Stimulated activated naive B cell treated with anti-CD40 and anti-IgM and Interleukin-4, amounts not matched to agents 10 μg/mL and 1 μg/mL and 100 μg/mL, for 72 hours (primary cell): ENCODE results near the gene IGF1.

Source experiments
- ATAC-seq, 2 donors: fragments of 150-1000 bp; cut with Tn5 transposase; replicated peaks; 2 replicates each; pipeline ENCODE4 v1.10.0; 2021; ENCODE audit warnings: moderate library complexity in 1 of 2
- DNase-seq: peaks from one replicate; pipeline ENCODE4 v3.0.0; 2021
- H3K27ac Mint-ChIP-seq: one replicate; pipeline ENCODE4 v1.8.0; 2022; ENCODE audit warnings: mild to moderate bottlenecking, mixed read lengths
- H3K27me3 Mint-ChIP-seq, 2 donors: one replicate each; pipeline ENCODE4 v1.8.0; 2022; ENCODE audit warnings: mixed read lengths in 2 of 2
- H3K36me3 Mint-ChIP-seq, 2 donors: one replicate each; pipeline ENCODE4 v1.8.0; 2022; ENCODE audit warnings: mixed read lengths in 2 of 2, mild to moderate bottlenecking in 1 of 2
- H3K4me1 Mint-ChIP-seq, 2 donors: one replicate each; pipeline ENCODE4 v1.8.0; 2022; ENCODE audit warnings: mixed read lengths in 2 of 2, mild to moderate bottlenecking in 1 of 2
- H3K4me3 Mint-ChIP-seq, 2 donors: one replicate each; pipeline ENCODE4 v1.8.0; 2022; ENCODE audit warnings: mild to moderate bottlenecking in 2 of 2, mixed read lengths in 2 of 2, moderate library complexity in 1 of 2
- H3K9me3 Mint-ChIP-seq, 2 donors: one replicate each; pipeline ENCODE4 v1.8.0; 2022; ENCODE audit warnings: mixed read lengths in 2 of 2, mild to moderate bottlenecking in 1 of 2

Gene IGF1

GRCh38 chr12:102508052-102508451 lies 27.7 kb upstream of the IGF1 start:
- no peaks in the 10 kb centered on the region for H3K36me3 Mint-ChIP-seq
- no peaks in the 10 kb centered on the region for H3K27me3 Mint-ChIP-seq
- ATAC-seq (no peak), DNase-seq (no peak)
- H3K27ac Mint-ChIP-seq, result no peak overlapping the region
- H3K4me1 Mint-ChIP-seq, result peaks cover 7 to 15% of the 10 kb centered on the region in 2 donors
- no peak overlapping the region for H3K4me3 Mint-ChIP-seq
- H3K9me3 Mint-ChIP-seq, result no peaks in the 10 kb centered on the region

DNA sequence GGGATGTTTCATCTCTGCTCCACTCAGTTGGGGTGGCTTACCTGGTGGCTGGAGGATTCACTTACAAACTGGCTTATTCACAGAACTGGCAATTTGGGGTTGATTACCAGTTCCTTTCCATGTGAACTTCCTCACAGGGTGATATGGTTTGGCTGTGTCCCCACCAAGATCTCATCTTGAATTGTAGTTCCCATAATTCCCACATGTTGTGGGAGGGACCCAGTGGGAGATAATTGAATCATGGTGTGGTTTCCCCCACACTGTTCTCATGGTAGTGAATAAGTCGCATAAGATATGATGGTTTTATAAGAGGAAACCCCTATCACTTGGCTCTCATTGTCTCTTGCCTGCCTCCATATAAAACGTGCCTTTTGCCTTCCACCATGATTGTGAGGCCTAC lies 26.9 kb upstream of the IGF1 start:
- ATAC-seq (no peak), DNase-seq (no peak)
- no peak overlapping the region for H3K4me3 Mint-ChIP-seq
- H3K4me1 Mint-ChIP-seq, result peaks cover 2 to 16% of the 10 kb centered on the region in 2 donors
- H3K9me3 Mint-ChIP-seq, result no peaks in the 10 kb centered on the region
- H3K27ac Mint-ChIP-seq, result no peak overlapping the region
- no peaks in the 10 kb centered on the region for H3K36me3 Mint-ChIP-seq
- no peaks in the 10 kb centered on the region for H3K27me3 Mint-ChIP-seq

GRCh38 chr12:102504871-102505270 lies 24.5 kb upstream of the IGF1 start:
- DNase-seq, result no peak
- H3K4me3 Mint-ChIP-seq, result no peak overlapping the region
- H3K36me3 Mint-ChIP-seq, result no peaks in the 10 kb centered on the region
- no peak overlapping the region for H3K27ac Mint-ChIP-seq
- no peak for ATAC-seq
- H3K27me3 Mint-ChIP-seq, result peaks cover 9 to 13% of the 10 kb centered on the region in 2 donors
- no peaks in the 10 kb centered on the region for H3K9me3 Mint-ChIP-seq
- H3K4me1 Mint-ChIP-seq, result peaks cover 2 to 16% of the 10 kb centered on the region in 2 donors

- Mint-ChIP-seq H3K9me3 (no peaks in the 10 kb centered on the region), H3K4me1 (peaks cover 2 to 16% of the 10 kb centered on the region in 2 donors), H3K36me3 (no peaks in the 10 kb centered on the region), H3K27ac (no peak overlapping the region), H3K27me3 (peaks cover 9 to 13% of the 10 kb centered on the region in 2 donors), H3K4me3 (no peak overlapping the region)
- no peak for ATAC-seq
- DNase-seq, result no peak
Observed at GRCh38 chr12:102504280-102504679, 23.9 kb upstream of the IGF1 start.

GRCh38 chr12:102503831-102504230 lies 23.5 kb upstream of the IGF1 start:
- Mint-ChIP-seq H3K27ac (no peak overlapping the region), H3K27me3 (peaks cover 9 to 13% of the 10 kb centered on the region in 2 donors)
- no peak for ATAC-seq

DNA sequence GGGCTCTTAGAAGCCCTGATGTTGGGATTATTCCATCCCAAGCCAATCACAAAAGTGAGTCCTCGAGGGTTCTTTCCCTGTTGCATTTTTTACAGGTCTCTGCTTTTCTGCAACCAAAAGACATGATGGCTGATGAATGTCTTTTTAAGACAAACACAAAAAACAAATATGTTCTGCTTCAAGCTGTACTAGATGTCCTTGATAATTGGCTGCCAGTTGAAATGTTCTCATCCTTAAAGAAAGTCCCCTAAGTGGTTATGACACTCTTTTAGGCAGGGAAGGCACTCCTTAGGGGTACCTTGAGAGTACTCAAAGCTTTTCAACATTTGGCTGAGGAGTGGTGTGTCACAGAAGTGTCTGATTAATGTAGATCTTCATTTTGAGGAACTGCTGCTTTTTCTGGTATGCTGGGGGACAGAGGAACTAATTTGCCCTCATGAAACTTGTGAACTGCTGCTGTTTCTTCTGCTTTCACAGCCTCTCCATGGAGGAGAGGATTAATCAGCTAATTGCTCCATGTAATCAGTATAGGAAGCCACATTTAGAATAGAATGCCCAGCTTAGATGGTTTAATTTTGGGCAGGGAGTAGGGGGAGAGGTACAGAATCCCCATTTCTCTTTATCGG lies 22.8 kb upstream of the IGF1 start:
- Mint-ChIP-seq H3K36me3 (no peaks in the 10 kb centered on the region), H3K27me3 (peaks cover 9 to 13% of the 10 kb centered on the region in 2 donors), H3K4me3 (no peak overlapping the region), H3K9me3 (no peaks in the 10 kb centered on the region), H3K4me1 (peaks cover 2 to 16% of the 10 kb centered on the region in 2 donors), H3K27ac (no peak overlapping the region)
- no peak for DNase-seq
- peak; percentile 88 to 92 for ATAC-seq

More at GRCh38 chr12:102503831-102504230, 23.5 kb upstream of the IGF1 start:
- no peak for DNase-seq
- Mint-ChIP-seq H3K9me3 (no peaks in the 10 kb centered on the region), H3K36me3 (no peaks in the 10 kb centered on the region), H3K4me3 (no peak overlapping the region), H3K4me1 (peaks cover 2 to 16% of the 10 kb centered on the region in 2 donors)

DNA sequence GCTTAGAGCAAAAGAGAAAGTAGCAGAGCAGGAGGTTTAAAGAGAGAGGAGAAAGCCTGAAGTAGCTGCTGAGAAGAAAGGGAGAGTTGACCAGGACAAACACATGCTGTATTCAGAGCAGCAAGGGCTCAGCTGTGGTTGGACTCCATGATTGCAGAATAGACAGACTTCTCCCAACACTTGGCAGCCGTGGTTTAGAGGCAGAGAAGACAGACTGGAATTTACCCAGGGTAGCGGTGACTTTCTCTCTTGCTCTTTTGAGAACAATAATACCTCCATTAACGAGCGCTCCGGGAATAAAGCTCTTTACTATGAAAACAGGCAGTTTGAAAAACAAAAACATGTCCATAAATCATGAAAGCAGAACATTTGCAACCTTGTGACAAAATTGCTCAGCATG lies 21.4 kb upstream of the IGF1 start:
- H3K27me3 Mint-ChIP-seq, result peaks cover 9 to 13% of the 10 kb centered on the region in 2 donors
- peaks cover 2 to 16% of the 10 kb centered on the region in 2 donors for H3K4me1 Mint-ChIP-seq
- no peak for DNase-seq
- H3K4me3 Mint-ChIP-seq, result no peak overlapping the region
- no peak for ATAC-seq
- H3K36me3 Mint-ChIP-seq, result no peaks in the 10 kb centered on the region
- H3K27ac Mint-ChIP-seq, result no peak overlapping the region
- H3K9me3 Mint-ChIP-seq, result no peaks in the 10 kb centered on the region

- ATAC-seq, result peak; percentile 67 to 68
- no peak overlapping the region for H3K4me3 Mint-ChIP-seq
- peaks cover 0 to 6% of the 10 kb centered on the region in 2 donors for H3K4me1 Mint-ChIP-seq
- H3K36me3 Mint-ChIP-seq, result peaks cover 0 to 3% of the 10 kb centered on the region in 2 donors
- no peak for DNase-seq
- H3K27ac Mint-ChIP-seq, result no peak overlapping the region
- H3K27me3 Mint-ChIP-seq, result peaks cover 21 to 30% of the 10 kb centered on the region in 2 donors
- peaks cover 0 to 5% of the 10 kb centered on the region in 2 donors for H3K9me3 Mint-ChIP-seq
Observed at GRCh38 chr12:102498471-102498870, 18.1 kb upstream of the IGF1 start.

GRCh38 chr12:102497743-102498142 lies 17.4 kb upstream of the IGF1 start:
- DNase-seq, result no peak
- Mint-ChIP-seq H3K4me3 (no peak overlapping the region), H3K27me3 (peaks cover 28 to 37% of the 10 kb centered on the region in 2 donors), H3K36me3 (peaks cover 0 to 3% of the 10 kb centered on the region in 2 donors), H3K4me1 (no peaks in the 10 kb centered on the region), H3K27ac (no peak overlapping the region), H3K9me3 (peaks cover 2 to 5% of the 10 kb centered on the region in 2 donors)
- no peak for ATAC-seq

DNA sequence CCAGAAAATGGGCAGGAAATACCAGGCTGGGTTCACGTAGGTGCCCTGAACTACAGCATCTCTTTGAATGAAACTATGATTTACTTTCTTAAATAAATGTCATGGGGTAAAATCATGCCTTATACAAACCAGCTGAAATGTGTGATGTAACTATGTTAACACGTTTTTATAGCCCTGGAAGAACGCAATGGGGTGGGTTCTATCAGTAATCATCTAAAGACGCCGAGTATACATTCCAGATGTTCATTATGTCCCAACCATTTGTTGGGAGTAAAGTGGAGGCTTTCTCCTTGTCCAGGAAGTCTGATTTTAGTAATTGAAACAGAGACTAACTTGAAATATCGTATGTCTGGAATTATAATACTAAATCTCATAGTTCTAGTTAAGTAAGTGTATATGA lies 16.2 kb upstream of the IGF1 start:
- H3K9me3 Mint-ChIP-seq, result peaks cover 2 to 5% of the 10 kb centered on the region in 2 donors

DNA sequence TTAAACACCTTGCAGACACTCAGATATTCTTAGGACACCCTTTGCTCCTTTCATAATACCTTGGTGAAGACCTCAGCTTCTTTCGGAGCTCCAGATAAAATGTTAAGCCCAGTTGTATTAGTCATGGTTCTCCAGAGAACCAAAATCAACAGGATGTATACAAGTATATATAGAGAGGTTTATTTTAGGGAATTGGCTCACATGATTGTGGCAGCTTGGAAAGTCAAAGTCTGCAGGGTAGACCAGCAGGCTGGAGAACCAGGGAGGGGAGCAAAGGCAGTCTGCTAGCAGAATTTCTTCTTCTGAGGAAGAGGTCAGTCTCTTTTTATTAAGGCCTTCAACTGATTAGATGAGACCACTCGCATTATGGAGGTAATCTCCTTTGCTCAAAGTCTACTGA lies 6.9 kb upstream of the IGF1 start:
- Mint-ChIP-seq H3K4me1 (peaks cover 0 to 15% of the 10 kb centered on the region in 2 donors), H3K27ac (no peak overlapping the region), H3K27me3 (peaks cover 11 to 23% of the 10 kb centered on the region in 2 donors), H3K9me3 (peaks cover under 1 to 6% of the 10 kb centered on the region in 2 donors), H3K4me3 (no peak overlapping the region), H3K36me3 (peaks cover under 1 to 3% of the 10 kb centered on the region in 2 donors)
- DNase-seq, result no peak
- no peak for ATAC-seq

More for the DNA sequence above, 16.2 kb upstream of the IGF1 start:
- no peak overlapping the region for H3K4me3 Mint-ChIP-seq
- H3K4me1 Mint-ChIP-seq, result no peaks in the 10 kb centered on the region
- no peak overlapping the region for H3K27ac Mint-ChIP-seq
- peaks cover 0 to 3% of the 10 kb centered on the region in 2 donors for H3K36me3 Mint-ChIP-seq
- no peak for DNase-seq
- no peak for ATAC-seq
- H3K27me3 Mint-ChIP-seq, result peaks cover 36 to 47% of the 10 kb centered on the region in 2 donors

- Mint-ChIP-seq H3K4me3 (no peak overlapping the region), H3K9me3 (peaks cover 5% of the 10 kb centered on the region in 2 donors), H3K36me3 (peaks cover 6% of the 10 kb centered on the region in 2 donors), H3K27me3 (peaks cover under 1 to 12% of the 10 kb centered on the region in 2 donors), H3K4me1 (peaks cover 0 to 22% of the 10 kb centered on the region in 2 donors), H3K27ac (peak overlapping the region; percentile 70)
- no peak for ATAC-seq
- DNase-seq, result no peak
Observed at GRCh38 chr12:102486153-102486552, 5.8 kb upstream of the IGF1 start.

- H3K9me3 Mint-ChIP-seq, result peaks cover 0 to 5% of the 10 kb centered on the region in 2 donors
- H3K36me3 Mint-ChIP-seq, result peaks cover 3 to 6% of the 10 kb centered on the region in 2 donors
- H3K4me3 Mint-ChIP-seq, result peak overlapping the region; percentile 65 to 73
- DNase-seq (peak; percentile 83), ATAC-seq (peak; percentile 92 to 93)
- no peaks in the 10 kb centered on the region for H3K27me3 Mint-ChIP-seq
- peaks cover 0 to 22% of the 10 kb centered on the region in 2 donors for H3K4me1 Mint-ChIP-seq
- peak overlapping the region; percentile 97 for H3K27ac Mint-ChIP-seq
Observed at GRCh38 chr12:102484428-102484958, 4.1 kb upstream of the IGF1 start.

- Mint-ChIP-seq H3K27ac (peak overlapping the region; percentile 97), H3K4me1 (peaks cover 0 to 22% of the 10 kb centered on the region in 2 donors), H3K4me3 (peak overlapping the region; percentile 65 to 73), H3K9me3 (peaks cover 0 to 5% of the 10 kb centered on the region in 2 donors), H3K36me3 (peaks cover 3 to 6% of the 10 kb centered on the region in 2 donors), H3K27me3 (no peaks in the 10 kb centered on the region)
- ATAC-seq (peak; percentile 57 to 63), DNase-seq (no peak)
Observed at GRCh38 chr12:102484017-102484416, 3.7 kb upstream of the IGF1 start.

DNA sequence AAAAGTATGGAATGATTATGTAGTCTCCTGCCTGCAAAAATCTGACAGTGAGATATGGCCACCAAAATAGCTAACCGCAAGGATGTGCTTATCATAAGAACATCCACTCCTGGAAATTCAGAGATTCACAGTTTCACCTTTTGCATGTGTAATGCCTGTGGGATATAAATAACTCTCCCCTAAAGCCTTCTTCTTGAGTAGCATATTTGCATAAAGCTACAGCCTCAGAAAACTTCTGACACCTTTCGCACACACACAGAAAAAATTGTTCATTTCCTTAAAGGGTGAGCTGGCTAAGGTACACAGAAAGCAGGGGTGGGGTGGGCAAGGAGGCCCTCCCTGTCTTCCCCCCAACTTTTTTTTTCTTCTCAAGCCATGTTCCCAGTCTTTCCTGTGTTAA lies 3.1 kb upstream of the IGF1 start:
- ATAC-seq (peak; percentile 71 to 75), DNase-seq (peak; percentile 40)
- H3K27me3 Mint-ChIP-seq, result no peaks in the 10 kb centered on the region
- peaks cover 0 to 22% of the 10 kb centered on the region in 2 donors for H3K4me1 Mint-ChIP-seq
- H3K9me3 Mint-ChIP-seq, result peaks cover 0 to 5% of the 10 kb centered on the region in 2 donors
- H3K36me3 Mint-ChIP-seq, result peaks cover 3 to 6% of the 10 kb centered on the region in 2 donors
- peak overlapping the region; percentile 65 to 73 for H3K4me3 Mint-ChIP-seq
- H3K27ac Mint-ChIP-seq, result peak overlapping the region; percentile 97
